ENCODE results near the gene FAM13B.
"Not testable (repeated sequence)": the region's sequence is repeated elsewhere in the genome, so short reads cannot be mapped to it uniquely, and the experiment has no call there.

FAM13B gene

DNA sequence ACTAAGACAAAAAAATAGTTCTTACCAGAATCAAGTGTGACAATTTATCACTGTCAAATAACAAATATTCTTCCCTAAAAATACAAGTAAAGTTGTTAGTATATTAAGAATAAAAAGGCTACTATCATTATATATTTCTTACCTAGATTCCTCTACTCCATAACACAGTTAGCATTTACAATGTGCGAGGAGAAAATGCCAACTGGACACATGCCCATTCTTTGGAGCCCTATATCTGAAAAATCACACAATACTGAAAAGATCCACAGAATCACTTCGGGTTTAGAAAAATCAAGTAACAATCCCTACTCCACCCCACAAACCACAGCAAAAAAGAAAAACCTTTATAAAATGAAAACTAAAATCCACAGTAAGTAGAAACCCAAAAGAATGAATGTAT lies 72.7 kb downstream of the FAM13B start:
- DNase-seq = no peak

DNA sequence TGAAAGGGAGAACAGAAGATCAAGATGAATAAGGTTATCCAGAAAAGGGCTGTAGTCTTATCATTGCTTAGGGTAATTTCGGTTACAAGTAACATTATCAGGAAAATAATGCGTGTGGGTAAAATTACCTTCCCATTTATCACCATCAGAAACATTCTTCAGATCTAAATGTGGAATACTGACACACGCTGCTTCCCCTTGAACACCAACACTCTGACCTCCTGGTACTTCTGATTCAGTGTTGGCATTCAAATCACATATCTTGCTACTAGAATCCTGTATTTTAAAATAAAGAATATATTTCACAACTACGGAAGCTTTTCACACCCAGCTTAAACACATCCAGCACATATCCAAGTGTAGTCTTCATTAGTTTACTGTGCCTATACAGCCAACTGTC lies 73.4 kb downstream of the FAM13B start:
- no peak for DNase-seq

DNA sequence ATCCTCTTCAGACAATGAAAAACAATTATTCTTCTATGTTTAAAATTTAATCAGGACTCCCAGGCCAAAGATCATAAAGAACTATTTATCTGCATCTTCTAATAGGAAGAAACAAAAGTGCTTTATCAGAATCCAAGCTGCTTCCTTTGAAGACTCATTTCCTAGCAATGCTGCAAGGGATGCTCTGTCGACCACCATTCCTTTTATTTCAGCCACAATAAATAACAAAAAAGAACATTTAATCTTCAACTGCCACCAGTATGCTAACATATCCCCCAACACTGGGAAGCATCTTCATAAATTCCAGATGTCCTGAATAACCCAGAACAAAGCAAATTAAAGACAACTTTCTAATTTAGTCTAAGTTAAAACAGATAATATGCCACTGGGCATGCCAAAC lies 74.9 kb downstream of the FAM13B start:
- DNase-seq = no peak

DNA sequence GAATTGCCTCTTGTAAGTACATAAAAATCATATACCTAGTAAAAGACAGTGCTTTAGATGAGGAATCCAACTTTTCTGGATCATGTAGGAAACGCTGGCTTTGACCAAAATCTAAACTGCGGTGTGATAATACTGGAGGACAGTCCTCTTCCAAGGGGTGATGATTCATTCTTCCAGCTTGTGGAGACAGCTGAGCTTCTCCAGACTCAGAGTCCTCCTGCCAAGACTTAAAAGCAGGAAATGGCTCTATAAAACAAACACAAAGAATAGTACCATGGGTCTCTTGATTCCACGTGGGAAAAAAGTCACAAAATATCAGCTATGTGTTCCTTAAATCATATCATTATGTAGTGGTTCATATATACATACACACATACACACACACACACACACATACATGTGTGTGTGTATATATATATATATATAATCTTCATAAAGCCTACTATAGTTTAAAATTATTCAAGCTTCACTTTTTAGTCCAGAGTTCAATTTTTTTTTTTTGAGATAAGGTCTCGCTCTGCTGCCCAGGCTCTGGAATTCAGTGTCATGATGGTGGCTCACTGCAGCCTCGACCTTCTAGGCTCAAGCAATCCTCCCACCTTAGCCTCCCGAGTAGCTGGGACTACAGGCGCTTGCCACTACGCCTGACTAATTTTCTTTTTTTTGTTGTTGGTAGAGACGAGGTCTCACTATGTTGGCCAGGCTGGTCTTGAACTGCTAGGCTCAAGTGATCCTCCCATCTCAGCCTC lies 78.6 kb downstream of the FAM13B start:
- no peak for DNase-seq

DNA sequence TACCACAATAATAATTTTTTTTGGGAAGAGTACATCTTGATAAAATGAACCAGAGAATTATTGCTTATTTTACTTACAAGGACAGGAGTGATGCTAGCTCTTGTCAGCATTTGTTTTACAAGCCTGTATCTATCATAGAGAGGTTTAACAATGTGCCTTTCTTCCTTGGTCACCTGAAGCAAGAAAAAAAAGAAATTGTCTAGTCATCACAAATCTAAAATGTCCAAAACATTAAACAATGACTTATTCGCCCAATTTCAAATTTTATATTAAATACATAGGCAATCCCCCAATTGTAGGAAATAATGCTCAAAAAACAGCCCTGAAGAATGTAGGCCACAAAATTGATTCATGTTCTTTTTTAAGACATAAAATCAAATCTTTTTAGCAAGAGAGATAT lies 87.1 kb downstream of the FAM13B start:
- no peak for DNase-seq

DNA sequence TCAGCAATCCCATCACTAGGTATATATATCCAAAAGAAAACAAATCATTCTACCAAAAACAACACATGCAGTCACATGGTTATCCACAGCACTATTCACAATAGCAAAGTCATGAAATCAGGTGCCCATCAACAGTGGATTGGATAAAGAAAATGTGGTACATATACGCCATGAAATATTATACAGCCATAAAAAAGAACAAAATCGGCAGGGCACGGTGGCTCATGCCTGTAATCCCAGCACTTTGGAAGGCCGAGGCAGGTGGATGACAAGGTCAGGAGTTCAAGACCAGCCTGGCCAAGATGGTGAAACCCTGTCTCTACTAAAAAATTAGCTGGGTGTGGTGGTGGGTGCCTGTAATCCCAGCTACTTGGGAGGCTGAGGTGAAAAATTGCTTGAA lies 88.6 kb downstream of the FAM13B start:
- not testable (repeated sequence) for DNase-seq

DNA sequence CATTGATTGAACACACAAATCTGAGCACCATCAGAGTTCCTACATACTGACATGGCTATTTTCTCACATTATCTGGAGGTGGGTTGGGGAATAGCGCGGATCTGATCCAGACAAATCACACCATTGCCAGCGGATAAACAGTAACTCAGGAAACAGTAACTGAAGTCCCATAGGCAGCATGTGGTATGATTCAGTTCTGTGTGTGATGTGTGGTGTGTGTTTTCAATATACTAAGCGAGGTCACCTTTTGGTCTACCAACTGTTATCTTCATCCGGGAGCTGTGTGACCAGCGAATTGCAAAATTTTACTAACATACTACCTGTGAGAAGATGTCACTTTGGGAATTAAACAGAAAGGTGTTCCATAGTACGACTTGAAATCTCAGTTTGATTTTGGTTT lies 93.5 kb downstream of the FAM13B start:
- no peak for DNase-seq

DNA sequence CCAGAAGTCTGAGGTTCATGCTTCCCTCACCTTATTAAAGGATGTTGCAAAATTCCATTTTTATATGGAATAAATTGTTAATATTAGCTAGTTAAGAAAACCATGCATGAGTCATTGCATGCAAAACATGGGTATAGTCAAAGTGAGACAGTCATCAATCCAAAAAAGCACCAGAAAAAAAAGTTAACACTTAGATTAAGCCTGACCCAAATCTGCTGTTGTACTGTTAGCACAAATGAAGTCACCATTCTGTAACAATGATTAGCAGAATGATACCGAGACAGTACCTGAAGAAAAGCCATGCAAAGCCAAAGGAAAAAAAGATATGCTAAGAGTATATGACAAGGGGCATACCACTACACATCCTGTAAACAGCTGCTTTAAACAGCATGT lies 94.1 kb downstream of the FAM13B start:
- no peak for DNase-seq

DNA sequence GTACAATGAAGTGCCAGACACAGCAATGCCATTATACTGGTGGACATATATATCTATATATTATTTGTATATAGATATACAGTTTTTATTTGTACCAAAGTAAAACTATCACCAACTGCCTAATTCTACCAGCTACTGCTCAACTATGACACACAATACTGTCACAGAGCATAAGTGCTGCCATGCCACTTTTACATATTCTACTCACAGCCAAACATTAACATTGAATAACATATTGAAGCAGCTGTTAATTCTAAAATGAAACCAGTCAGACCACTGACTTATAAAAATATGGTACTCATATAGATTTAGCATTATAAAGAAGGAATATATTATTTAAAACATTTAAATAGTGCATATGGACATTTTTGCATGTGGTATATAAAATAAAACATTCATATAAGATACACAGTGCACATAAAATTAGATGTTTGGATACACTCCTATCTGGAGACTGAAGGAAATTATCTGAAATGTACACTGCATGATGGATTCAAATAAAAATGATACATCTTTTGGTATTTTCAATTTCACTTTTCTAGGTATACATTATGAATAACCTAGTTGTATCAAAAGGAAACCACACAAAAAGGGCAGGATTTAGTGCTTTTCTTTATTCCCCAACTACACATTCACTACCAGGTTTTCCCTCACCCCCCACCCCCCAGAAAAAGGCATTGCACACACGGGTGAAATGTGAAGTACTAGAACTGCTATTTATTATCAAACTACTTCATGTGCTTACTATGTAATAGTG lies 94.7 kb downstream of the FAM13B start:
- DNase-seq = no peak

DNA sequence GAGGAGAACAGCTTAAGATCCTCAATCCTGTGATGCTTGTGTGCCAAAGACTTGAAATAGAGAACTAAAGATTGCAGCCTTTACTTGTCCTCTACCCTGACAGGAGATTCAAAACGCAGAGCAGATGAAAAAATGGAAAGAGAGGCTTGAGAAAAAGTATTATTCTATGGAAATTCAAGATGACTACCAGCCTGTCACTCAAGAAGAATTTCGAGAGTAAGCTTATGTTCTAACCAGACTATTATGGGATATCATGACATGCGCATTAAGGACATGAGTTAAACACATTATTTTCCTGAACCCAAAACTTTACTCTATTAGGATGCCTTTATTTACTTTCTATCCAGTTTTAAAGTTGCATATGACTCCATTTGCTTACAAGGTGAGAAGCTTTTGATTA lies 97.2 kb downstream of the FAM13B start:
- no peak for DNase-seq

DNA sequence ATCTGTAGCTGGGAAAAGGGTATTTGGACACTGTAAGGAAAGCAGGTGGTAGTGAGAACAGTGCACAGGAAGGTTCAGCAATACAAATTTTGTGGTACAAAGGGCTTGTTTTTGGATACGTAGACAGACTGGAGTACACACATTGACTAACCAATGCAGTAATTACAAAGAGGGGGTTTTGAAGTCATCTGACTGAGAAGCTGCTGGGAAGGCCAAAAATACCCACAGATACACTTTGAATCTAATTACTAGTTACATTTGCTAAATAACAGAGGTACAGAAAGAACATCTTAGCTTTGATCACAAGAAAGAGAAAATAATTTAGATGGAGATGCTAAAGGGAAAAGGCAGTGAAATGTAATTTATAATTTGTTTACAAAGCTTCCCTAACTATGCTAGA lies 97.7 kb downstream of the FAM13B start:
- DNase-seq = no peak

DNA sequence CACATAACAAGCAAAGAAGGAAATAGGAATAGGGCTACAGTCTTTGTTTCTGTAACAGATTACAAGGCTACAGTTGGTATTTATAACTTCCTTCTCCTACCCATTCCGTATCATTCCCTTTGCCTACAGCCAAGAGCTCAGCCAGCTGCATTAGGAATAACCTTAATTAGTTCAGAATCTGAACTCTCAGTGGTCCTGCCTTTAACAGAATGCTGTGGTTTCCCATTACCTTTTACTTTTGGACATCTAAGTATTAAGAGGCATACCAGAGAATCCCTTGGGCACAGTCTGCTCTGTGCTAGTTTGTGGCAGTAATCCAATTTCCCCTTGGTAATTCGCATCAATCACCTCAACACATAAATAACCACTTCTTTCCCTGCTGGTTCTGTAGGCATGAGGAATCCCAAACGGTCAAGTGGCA lies 99.4 kb downstream of the FAM13B start:
- DNase-seq = no peak

DNA sequence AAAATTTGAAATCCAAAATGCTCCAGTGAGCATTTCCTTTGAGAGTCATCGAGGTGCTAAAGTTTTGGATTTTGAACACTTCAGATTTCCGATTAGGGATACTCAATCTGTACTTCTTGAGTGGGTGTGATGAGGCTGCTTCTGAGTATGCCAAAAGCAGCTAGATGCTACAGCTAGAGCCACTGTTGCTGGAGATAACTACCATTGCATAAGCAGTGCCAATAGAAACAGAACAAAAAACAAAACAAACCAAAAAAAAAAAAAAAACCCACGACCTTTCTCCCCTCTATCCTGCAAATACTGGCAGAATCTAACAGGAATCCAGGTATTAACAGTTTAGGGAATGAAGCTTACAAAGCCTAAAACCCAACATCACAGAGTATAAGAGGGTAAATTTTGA lies 100.1 kb downstream of the FAM13B start:
- DNase-seq = no peak

DNA sequence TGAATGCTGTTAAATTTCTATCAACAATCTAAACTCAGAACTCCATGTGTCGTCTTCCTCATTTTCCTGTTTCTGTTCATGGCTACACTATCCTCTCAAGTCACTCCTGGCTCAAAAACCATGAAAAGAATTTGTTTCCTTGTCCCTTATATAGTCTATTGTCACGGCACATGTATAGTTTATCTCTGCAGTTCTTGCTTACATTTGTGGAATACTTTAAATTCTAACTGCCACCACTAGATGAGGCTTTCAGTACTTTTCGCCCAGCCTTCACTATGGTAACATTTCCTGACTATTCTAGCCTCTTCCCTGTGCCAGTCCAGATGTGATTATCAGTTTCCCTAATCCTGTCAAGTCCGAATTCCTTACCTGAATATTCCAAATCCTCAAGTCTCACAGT lies 109.0 kb downstream of the FAM13B start:
- DNase-seq = no peak

DNA sequence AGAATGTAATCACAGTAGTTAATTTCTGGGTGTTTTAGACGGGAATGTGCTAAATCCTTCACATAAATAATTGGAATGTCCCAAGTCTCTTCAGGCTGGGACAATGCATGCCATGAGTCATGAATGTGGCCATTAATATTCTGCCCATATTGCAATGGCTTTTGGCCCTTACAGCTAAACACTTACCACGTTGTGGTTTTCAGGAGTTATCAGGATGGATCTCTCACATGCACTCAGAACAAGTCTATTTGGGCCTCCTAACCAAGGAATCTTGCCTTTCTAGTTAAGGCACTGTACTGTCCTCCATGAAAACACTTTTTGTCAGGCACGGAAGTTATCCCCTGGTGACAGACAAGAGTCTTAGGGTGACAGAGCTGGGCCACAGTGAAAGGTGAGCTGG lies 110.9 kb downstream of the FAM13B start:
- DNase-seq = no peak

DNA sequence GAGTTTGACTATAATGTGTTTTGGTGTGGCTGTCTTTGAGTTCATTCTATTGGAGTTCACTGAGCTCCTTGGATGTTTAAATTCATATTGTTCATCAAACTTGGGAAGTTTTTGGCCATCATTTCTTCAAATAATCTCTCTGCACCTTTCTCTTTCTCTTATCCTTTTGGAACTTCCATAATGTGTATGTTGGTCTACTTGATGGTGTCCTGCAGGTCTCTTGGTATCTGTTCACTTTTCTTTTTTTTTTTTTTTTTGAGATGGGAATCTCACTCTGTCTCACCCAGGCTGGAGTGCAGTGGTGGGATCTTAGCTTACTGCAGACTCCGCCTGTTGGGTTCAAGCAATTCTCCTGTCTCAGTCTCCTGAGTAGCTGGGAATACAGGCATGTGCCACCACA lies 116.0 kb downstream of the FAM13B start:
- DNase-seq = no peak

DNA sequence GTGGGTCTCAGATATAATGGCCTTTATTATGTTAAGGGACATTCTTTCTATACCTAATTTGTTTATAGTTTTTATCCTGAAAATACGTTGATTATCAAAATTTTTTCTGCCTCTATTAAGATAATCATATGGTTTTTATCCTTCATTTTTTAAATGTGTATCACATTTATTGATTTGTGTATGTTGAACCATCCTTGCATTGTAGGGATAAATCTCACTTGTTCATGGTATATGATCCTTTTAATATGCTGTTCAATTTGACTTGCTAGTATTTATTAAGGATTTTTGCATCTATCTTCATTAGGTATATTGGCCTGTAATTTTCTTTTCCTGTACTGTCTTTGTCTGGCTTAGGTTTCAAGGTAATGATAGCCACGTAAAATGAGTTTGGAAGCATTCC lies 118.1 kb downstream of the FAM13B start:
- DNase-seq = no peak

DNA sequence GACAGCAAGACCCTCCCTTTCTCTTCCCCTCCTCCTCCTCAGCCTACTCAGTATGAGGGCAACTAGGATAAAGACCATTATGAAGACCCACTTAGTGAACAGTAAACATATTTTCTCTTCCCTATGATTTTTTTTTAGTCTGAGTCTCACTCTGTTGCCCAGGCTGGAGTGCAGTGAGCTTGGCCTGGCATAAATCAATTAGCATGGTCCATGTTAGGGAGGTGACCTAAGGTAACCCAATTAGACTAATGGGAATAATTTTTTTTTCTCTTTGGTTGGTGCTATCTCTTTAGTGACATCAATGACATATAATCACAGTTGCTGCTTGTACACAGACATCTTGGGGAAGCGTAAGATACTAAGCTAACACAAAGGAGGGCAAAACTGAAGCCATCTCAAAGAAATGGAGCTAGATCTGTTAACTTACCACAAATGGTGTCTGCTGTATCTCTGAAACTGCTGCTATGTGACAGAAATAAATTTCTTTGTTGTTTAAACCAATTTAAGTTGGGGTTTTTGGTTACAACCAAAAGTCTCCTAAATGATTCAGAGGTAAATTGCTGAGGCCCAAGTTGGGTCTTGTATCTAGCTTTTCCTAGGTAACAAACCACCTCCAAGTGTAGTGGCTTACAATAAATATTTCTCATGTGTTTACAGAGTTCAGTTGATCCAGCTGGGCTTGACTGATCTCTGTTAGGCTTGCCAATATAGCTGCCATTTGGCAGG lies 130.3 kb downstream of the FAM13B start:
- DNase-seq = no peak

DNA sequence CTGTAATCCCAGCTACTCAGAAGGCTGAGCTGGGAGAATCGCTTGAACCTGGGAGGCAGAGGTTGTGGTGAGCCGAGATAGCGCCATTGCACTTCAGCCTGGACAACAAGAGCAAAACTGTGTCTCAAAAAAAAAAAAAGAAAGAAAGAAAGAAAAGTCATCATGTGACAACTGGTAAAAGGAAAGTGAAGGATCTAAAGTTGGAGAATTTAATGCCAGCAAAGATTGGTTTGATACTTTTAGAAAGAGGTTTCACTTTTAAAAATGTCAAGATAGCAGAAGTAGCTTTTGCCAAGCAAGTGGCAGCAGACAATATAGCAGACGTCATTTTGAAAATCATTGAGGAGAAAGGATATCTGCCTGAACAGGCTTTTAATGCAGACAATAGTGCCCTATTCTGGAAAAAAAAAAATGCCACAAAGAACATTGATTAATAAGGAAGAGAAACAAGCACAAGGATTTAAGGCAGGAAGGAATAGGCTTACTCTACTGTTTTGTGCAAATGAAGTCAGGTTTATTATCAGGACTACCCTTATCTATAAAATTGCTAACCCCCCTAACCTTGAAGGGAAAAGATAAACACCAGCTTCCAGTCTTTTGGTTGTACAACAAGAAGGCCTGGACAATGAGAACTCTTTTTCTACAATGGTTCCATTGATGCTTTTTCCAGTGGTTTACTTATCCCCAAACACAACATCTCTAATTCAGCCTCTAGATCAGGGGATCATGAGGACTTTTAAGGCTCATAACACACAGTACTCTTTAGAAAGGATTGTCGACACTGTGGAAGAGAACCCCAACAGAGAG lies 131.7 kb downstream of the FAM13B start:
- no peak for DNase-seq

DNA sequence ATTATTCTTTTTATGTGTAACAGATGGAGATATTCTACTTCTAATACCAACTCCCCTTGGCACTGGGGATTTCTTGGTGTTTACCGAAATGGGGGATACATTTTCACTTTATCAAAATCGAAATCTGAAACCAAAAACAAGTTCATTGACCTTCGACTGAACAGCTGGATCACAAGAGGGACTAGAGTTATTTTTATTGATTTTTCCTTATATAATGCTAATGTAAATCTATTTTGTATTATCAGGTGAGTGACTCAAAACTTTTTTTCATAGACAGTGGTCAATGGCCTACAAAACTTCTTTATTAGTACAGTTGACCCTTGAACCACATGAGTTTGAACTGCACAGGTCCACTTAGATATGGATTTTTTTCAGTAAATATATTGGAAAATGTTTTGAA lies 133.4 kb downstream of the FAM13B start:
- DNase-seq = no peak

DNA sequence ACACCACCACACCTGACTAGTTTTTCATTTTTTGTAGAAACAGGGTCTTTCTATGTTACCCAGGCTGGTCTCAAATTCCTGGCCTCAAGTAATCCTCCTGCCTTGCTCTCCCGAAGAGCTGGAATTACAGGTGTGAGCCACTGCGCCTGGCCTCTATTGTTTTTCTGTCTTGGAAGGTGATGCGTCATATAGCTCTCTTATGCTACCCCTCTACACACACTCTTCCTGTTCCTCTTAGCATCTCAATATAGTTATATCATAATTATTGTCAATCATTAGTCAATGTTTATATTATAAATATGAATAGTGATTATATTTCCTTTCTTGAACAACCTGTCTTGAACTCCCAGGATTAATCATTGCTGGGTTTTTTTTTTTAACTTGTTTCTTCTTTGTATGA lies 136.3 kb downstream of the FAM13B start:
- DNase-seq = no peak

DNA sequence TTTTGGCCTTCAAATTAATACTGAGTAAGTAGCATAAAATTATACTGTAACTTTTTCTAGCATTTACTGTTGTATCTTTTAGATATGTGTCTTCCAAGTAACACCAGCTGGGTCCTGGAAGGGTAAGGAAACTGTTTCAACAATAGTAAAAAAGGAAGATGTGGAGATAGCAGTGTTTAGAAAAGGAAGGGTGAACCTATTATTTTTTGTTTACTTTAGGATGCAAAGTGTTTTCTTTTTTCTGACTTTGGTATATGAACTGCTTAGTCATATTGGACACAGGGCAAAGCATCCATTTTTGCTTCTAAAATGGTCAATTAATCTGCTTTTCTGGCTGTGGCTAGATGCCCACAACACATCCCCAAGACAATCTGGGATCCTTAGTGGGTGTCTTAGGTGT lies 138.3 kb downstream of the FAM13B start:
- no peak for DNase-seq

DNA sequence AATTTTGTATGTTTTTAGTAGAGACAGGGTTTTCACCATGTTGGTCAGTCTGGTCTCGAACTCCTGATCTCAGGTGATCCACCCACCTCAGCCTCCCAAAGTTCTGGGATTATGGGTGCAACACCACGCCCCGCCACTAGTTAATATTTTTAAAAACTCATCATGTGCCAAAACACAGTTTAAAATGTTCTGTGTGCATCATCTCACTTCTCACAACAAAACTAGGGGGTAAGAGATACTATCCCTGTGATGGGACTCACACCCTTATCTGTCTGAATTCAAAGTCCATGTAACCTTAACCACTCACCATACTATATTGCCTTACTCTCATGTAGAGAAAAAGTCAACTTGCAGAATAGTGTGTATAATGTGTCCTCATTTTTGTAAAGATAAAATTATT lies 141.0 kb downstream of the FAM13B start:
- no peak for DNase-seq

All from effector CD8-positive, alpha-beta T cell (primary cell).